Stimulated activated naive CD8-positive, alpha-beta T cell treated with anti-CD3 and anti-CD28 coated beads, Interleukin-15, Interleukin-2, amounts not matched to agents 100 ng/mL and 50 ng/mL, for 24 hours (primary cell): ENCODE measurements around the gene CCDC28A.

Source experiments
- H3K27ac Mint-ChIP-seq: one replicate; pipeline ENCODE4 v1.8.0; 2021; ENCODE audit warnings: mild to moderate bottlenecking, mixed read lengths
- H3K27me3 Mint-ChIP-seq: one replicate; pipeline ENCODE4 v1.8.0; 2021; ENCODE audit warnings: mixed read lengths
- H3K36me3 Mint-ChIP-seq: one replicate; pipeline ENCODE4 v1.8.0; 2021; ENCODE audit warnings: low read depth, mixed read lengths
- H3K4me1 Mint-ChIP-seq: one replicate; pipeline ENCODE4 v1.8.0; 2021; ENCODE audit warnings: low read depth, mixed read lengths
- H3K4me3 Mint-ChIP-seq: one replicate; pipeline ENCODE4 v1.8.0; 2021; ENCODE audit warnings: mild to moderate bottlenecking, mixed read lengths
- H3K9me3 Mint-ChIP-seq: one replicate; pipeline ENCODE4 v1.8.0; 2021; ENCODE audit warnings: mixed read lengths

The CCDC28A gene

GRCh38 chr6:138774370-138774769 lies 801 bp downstream of the CCDC28A start:
- peak overlapping the region; percentile 99 for H3K4me3 Mint-ChIP-seq
- no peaks in the 10 kb centered on the region for H3K27me3 Mint-ChIP-seq
- H3K4me1 Mint-ChIP-seq: peaks cover 30% of the 10 kb centered on the region

GRCh38 chr6:138776659-138777058 lies 3.1 kb downstream of the CCDC28A start:
- Mint-ChIP-seq H3K27me3 (no peaks in the 10 kb centered on the region), H3K36me3 (peaks cover 17% of the 10 kb centered on the region), H3K4me1 (peaks cover 25% of the 10 kb centered on the region)

More at GRCh38 chr6:138774370-138774769, 801 bp downstream of the CCDC28A start:
- Mint-ChIP-seq H3K27ac (peak overlapping the region; percentile 100), H3K9me3 (no peaks in the 10 kb centered on the region), H3K36me3 (peaks cover 12% of the 10 kb centered on the region)

GRCh38 chr6:138778331-138778730 lies 4.8 kb downstream of the CCDC28A start:
- H3K9me3 Mint-ChIP-seq: no peaks in the 10 kb centered on the region
- peaks cover 26% of the 10 kb centered on the region for H3K36me3 Mint-ChIP-seq
- H3K4me1 Mint-ChIP-seq: peaks cover 11% of the 10 kb centered on the region
- H3K27me3 Mint-ChIP-seq: no peaks in the 10 kb centered on the region
- no peak overlapping the region for H3K4me3 Mint-ChIP-seq
- H3K27ac Mint-ChIP-seq: no peak overlapping the region

More at GRCh38 chr6:138776659-138777058, 3.1 kb downstream of the CCDC28A start:
- H3K9me3 Mint-ChIP-seq: no peaks in the 10 kb centered on the region
- no peak overlapping the region for H3K4me3 Mint-ChIP-seq
- H3K27ac Mint-ChIP-seq: no peak overlapping the region

GRCh38 chr6:138782243-138782642 lies 8.7 kb downstream of the CCDC28A start:
- Mint-ChIP-seq H3K9me3 (no peaks in the 10 kb centered on the region), H3K27me3 (no peaks in the 10 kb centered on the region), H3K27ac (peak overlapping the region; percentile 34), H3K4me3 (no peak overlapping the region), H3K36me3 (peaks cover 23% of the 10 kb centered on the region), H3K4me1 (peaks cover 8% of the 10 kb centered on the region)

- Mint-ChIP-seq H3K4me3 (no peak overlapping the region), H3K36me3 (peaks cover 22% of the 10 kb centered on the region), H3K27me3 (no peaks in the 10 kb centered on the region), H3K4me1 (peaks cover 6% of the 10 kb centered on the region), H3K9me3 (no peaks in the 10 kb centered on the region), H3K27ac (no peak overlapping the region)
These were observed 11.5 kb downstream of the CCDC28A start for GRCh38 chr6:138785079-138785478.

- Mint-ChIP-seq H3K4me3 (no peak overlapping the region), H3K27ac (no peak overlapping the region), H3K4me1 (peaks cover 6% of the 10 kb centered on the region), H3K27me3 (no peaks in the 10 kb centered on the region), H3K9me3 (no peaks in the 10 kb centered on the region), H3K36me3 (peaks cover 27% of the 10 kb centered on the region)
These were observed 12.4 kb downstream of the CCDC28A start for GRCh38 chr6:138785980-138786379.

- H3K9me3 Mint-ChIP-seq: no peaks in the 10 kb centered on the region
- no peak overlapping the region for H3K27ac Mint-ChIP-seq
- peaks cover 28% of the 10 kb centered on the region for H3K36me3 Mint-ChIP-seq
- no peak overlapping the region for H3K4me3 Mint-ChIP-seq
- no peaks in the 10 kb centered on the region for H3K27me3 Mint-ChIP-seq
- H3K4me1 Mint-ChIP-seq: peaks cover 6% of the 10 kb centered on the region
These were observed 13.6 kb downstream of the CCDC28A start for GRCh38 chr6:138787138-138787537.

GRCh38 chr6:138795809-138796603 lies 22.4 kb downstream of the CCDC28A start, which contains the start of gene ECT2L:
ECT2L (plus strand) TSS chr6:138796087; CDS start chr6:138813275, 17,188 bp downstream.
- peaks cover 29% of the 10 kb centered on the region for H3K36me3 Mint-ChIP-seq
- peaks cover 23% of the 10 kb centered on the region for H3K27me3 Mint-ChIP-seq
- no peak within 1 kb of the TSS for H3K27ac Mint-ChIP-seq
- H3K9me3 Mint-ChIP-seq: no peaks in the 10 kb centered on the region
- peaks cover 13% of the 10 kb centered on the region for H3K4me1 Mint-ChIP-seq
- no peak within 1 kb of the TSS for H3K4me3 Mint-ChIP-seq

- Mint-ChIP-seq H3K9me3 (no peaks in the 10 kb centered on the region), H3K27ac (no peak overlapping the region), H3K4me3 (no peak overlapping the region), H3K27me3 (peaks cover 23% of the 10 kb centered on the region), H3K36me3 (peaks cover 23% of the 10 kb centered on the region), H3K4me1 (peaks cover 13% of the 10 kb centered on the region)
These were observed 23.2 kb downstream of the CCDC28A start for GRCh38 chr6:138796771-138797170.

GRCh38 chr6:138797806-138798446 lies 24.4 kb downstream of the CCDC28A start:
- no peak overlapping the region for H3K27ac Mint-ChIP-seq
- H3K4me3 Mint-ChIP-seq: no peak overlapping the region
- H3K9me3 Mint-ChIP-seq: no peaks in the 10 kb centered on the region
- H3K36me3 Mint-ChIP-seq: peaks cover 14% of the 10 kb centered on the region
- H3K4me1 Mint-ChIP-seq: peaks cover 13% of the 10 kb centered on the region
- peaks cover 23% of the 10 kb centered on the region for H3K27me3 Mint-ChIP-seq

- H3K27ac Mint-ChIP-seq: no peak overlapping the region
- peaks cover 3% of the 10 kb centered on the region for H3K36me3 Mint-ChIP-seq
- H3K4me3 Mint-ChIP-seq: no peak overlapping the region
- H3K9me3 Mint-ChIP-seq: no peaks in the 10 kb centered on the region
- peaks cover 14% of the 10 kb centered on the region for H3K27me3 Mint-ChIP-seq
- peaks cover 10% of the 10 kb centered on the region for H3K4me1 Mint-ChIP-seq
These were observed 27.0 kb downstream of the CCDC28A start for GRCh38 chr6:138800377-138801150.

- H3K9me3 Mint-ChIP-seq: no peaks in the 10 kb centered on the region
- no peaks in the 10 kb centered on the region for H3K36me3 Mint-ChIP-seq
- peaks cover 4% of the 10 kb centered on the region for H3K27me3 Mint-ChIP-seq
- H3K4me1 Mint-ChIP-seq: peaks cover 10% of the 10 kb centered on the region
- no peak overlapping the region for H3K27ac Mint-ChIP-seq
- no peak overlapping the region for H3K4me3 Mint-ChIP-seq
These were observed 29.8 kb downstream of the CCDC28A start for GRCh38 chr6:138803331-138803730.

- H3K27ac Mint-ChIP-seq: no peak overlapping the region
- H3K27me3 Mint-ChIP-seq: peaks cover 4% of the 10 kb centered on the region
- peaks cover 10% of the 10 kb centered on the region for H3K4me1 Mint-ChIP-seq
- no peaks in the 10 kb centered on the region for H3K9me3 Mint-ChIP-seq
- H3K36me3 Mint-ChIP-seq: no peaks in the 10 kb centered on the region
- no peak overlapping the region for H3K4me3 Mint-ChIP-seq
These were observed 30.3 kb downstream of the CCDC28A start for GRCh38 chr6:138803861-138804260.

GRCh38 chr6:138805016-138805765 lies 31.6 kb downstream of the CCDC28A start:
- no peak overlapping the region for H3K4me3 Mint-ChIP-seq
- H3K36me3 Mint-ChIP-seq: no peaks in the 10 kb centered on the region
- H3K4me1 Mint-ChIP-seq: peaks cover 7% of the 10 kb centered on the region
- peaks cover 4% of the 10 kb centered on the region for H3K27me3 Mint-ChIP-seq
- H3K9me3 Mint-ChIP-seq: no peaks in the 10 kb centered on the region
- H3K27ac Mint-ChIP-seq: no peak overlapping the region
